HG02588 (cell line): ENCODE results near the gene DNMBP.
A peak's percentile ranks its signal among the peaks of the same experiment; 100 is the strongest.
"Not testable (repeated sequence)": the region's sequence is repeated elsewhere in the genome, so short reads cannot be mapped to it uniquely, and the experiment has no call there.

Experiments
- ATAC-seq: cut with Tn5 transposase; IDR thresholded peaks from one replicate; pipeline ENCODE4 v1.9.1; 2021; ENCODE audit warnings: mild to moderate bottlenecking, moderate library complexity; ENCODE audit not compliant: unreplicated experiment

The DNMBP gene

DNA sequence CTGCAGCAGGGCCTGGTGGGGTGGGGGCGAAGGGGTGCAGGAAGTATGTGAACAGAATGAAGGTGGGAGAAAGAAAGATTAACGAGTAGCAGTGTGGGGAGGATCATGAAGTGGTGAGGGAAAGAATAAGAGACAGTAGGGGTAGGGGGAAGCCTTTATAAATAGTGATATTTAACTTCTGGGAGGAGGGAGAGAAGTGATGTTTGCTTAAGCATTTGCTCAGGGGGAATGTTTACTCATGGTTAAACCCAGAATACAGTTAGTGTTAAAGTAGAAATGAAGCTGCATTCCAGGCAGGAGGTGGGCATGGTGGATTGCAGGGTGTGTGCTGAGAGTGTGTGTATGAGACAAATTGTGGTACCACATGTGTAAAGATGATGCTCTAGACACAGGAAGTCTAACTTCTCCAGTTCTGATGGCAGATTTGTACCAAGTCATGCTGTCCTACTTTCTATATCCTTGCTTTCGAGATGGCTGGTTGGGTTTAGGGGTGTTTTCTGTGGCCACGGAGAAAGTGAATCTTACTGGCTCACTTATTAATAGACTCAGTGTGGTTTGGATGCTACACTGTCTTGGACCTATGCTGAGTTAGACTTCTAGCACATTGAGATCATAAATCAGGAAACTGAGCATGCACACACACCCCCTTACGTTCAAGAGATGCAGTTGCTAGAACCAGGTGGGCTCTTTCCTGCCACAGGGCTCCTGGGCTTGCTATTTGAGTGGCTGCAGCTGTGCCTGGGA, 10.6 kb upstream of the DNMBP start:
- ATAC-seq, result no peak

DNA sequence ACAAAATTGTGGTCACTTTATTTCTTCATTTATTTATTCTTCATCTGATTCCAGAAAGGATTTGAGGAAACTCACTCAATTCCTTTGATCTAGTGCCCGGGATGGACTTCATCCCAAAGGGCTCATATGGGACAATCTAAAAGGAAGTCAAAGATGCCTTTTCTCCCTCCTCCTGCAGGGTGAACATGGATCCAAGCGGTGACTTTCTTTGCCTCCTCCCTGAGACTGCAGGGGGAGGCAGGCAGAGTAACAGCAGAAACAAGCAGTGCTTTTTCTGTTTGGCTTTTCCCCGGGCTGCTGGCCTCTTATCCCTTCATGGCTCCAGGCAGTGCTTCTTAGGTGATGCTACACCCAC, 10.0 kb upstream of the DNMBP start:
- ATAC-seq, result no peak

DNA sequence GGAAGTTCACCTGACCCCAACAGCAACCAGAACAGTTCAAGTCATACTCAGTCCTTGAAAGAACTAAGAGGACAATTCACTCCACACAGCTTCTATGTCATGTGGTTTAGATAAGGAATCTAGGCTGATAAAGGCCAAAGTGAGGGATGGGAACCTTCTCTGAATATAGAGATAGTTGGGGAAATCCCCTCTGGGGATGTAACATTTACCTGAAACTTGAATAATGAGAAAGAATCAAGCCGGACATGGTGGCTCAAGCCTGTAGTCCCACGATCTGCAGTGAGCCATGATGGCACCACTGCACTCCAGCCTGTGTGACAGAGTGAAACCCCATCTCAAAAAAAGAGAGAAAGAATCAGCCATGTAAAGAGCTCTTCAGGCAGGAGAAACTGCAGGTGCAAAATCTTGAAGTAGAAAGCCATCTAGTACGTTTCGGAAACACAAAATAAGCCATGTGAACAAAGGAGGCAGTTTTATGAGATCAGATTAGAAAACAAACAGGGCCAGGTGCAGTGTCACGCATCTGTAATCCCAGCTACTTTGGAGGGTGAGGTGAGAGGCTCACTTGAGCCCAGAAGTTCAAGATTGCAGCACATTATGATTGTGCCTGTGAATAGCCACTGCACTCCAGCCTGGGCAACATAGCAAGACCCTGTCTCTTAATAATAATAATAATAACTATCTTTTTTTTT, 4.5 kb upstream of the DNMBP start:
- ATAC-seq, result peak; percentile 52

DNA sequence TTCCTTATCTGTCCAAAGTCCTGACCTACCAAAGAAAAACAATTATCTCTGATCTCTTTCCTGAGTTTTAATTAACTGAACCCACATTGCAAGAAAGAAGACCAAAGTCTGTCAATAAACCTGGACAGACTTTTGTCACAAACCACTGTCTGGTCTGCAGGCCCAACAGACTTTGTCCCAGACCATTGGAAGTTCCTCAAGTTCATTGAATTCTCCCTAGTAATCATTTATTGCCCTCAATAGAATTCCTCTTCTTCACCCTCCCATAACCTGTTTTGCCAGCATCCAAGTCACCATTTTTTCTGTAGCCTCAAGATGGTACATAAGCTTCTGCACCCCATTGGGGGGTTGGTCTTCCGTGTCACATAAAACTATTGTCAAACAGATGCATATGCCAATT, 3.9 kb upstream of the DNMBP start:
- no peak for ATAC-seq

DNA sequence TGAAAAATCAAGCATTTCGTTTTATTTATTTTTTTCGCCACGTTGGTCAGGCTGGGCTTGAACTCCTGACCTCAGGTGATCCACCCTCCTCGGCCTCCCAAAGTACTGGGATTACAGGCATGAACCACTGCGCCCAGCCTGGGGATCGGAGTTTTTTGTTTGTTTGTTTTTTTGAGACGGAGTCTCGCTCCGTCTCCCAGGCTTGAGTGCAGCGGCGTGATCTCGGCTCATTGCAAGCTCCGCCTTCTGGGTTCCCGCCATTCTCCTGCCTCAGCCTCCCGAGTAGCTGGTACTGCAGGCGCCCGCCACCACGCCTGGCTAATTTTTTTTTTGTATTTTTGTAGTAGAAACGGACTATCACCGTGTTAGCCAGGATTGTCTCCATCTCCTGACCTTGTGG, 2.2 kb upstream of the DNMBP start:
- ATAC-seq, result not testable (repeated sequence)

DNA sequence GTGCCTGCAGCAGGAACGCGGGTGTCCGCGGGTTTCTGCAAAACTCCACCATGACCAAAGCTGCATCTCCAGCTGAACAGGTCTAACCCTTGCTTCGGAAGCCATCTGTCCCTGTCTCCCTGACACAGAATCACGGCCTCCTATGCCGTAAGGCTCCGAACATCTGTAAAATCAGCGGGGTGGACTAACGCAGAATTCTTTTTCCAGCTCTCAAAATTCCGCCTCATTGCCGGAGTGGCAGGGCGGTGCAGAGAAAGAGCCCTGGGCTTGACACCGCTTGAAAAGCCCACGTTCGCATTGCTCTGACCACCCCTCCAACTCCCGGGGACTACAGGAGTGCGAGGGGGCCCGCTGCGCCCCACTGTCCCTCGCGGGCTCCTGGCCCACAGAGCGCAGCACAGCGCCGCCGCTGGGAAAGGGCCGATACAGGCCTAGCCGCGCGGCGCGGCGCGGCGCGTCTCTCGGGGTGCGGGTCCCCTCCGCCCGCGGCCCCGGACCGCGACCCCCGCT, 409 bp downstream of the DNMBP start:
- peak; percentile 56 for ATAC-seq

DNA sequence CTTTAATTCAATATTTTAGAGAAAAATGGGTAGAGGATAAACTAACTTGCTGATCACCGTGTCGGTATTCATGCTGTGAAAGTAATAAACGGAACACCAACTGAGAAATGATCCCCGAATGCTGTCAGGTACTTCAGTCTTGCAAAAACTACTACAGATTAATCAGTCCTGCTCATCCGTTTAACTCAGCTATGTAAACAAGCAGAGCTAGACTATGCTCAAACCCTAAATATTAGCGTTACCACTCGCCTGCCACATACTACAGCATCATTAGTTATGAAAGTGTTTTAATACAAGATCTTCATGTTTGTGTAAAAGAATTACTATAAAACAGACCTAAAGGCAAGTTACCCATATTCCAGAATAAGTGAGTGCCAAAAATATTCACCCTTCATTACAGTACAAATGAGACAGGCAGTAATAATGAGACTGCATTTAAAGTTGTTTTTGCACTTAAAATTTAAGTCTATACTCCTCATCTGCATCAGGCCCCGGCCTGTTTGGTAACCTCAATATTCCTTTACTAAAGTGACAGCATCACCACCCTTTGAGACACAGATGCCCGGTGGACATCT, 952 bp downstream of the DNMBP start:
- no peak for ATAC-seq

DNA sequence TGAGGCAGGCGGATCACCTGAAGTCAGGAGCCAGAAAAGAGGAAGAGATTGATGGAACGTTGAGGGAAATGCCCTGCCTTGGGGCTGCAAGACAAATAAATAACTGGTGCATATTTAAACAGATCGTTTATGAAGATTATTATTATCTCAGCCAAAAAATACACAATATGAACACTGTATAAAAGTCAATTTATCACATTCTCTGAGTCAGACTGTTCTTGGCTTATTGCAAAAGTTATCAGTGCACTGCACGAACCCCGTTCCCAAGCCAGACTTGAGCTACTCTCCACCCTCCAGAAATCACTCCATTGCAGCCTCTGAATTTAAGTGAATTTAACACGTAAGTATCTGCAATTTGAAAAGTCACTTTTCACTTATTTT, 1.6 kb downstream of the DNMBP start:
- ATAC-seq, result no peak

DNA sequence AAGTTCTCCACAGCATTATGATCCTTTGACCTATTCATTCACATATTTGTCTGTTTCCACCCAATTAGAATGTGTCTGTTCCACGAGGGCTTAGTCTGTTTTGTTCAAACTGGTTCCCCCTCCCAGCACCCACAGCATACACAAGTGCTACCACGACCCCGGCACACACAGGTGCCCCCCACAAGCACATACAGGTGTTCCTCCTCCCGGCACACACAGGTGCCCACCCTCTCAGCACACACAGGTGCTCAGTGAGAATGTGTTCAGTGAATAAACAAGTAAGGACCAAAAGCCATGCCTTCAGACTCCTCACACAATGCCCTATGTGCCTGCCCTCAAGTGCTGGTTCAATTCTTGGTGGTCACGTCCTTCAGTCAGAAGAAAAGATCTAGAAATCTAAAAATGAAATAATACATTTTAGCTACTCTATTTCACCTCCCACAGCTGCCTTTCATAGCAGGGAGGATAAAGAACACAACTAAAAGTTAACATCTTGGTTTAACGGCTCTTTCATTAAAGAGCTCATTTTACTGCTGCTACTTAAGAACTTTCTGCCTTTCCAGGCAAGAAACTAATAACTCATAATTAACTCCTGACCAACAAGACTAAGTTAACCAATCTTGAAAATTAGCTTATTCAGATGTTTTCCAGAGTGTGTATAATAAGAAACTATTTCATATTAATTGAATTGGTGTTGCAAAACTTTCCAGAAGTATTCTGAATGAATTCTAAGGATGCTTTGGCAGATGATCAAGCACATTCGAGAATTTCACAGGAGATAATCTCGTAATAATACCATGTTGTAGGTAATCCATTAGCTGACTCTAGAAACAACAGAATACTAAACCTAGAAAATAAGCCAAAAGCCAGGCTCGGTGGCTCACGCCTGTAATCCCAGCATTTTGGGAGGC, 2.3 kb downstream of the DNMBP start:
- no peak for ATAC-seq

DNA sequence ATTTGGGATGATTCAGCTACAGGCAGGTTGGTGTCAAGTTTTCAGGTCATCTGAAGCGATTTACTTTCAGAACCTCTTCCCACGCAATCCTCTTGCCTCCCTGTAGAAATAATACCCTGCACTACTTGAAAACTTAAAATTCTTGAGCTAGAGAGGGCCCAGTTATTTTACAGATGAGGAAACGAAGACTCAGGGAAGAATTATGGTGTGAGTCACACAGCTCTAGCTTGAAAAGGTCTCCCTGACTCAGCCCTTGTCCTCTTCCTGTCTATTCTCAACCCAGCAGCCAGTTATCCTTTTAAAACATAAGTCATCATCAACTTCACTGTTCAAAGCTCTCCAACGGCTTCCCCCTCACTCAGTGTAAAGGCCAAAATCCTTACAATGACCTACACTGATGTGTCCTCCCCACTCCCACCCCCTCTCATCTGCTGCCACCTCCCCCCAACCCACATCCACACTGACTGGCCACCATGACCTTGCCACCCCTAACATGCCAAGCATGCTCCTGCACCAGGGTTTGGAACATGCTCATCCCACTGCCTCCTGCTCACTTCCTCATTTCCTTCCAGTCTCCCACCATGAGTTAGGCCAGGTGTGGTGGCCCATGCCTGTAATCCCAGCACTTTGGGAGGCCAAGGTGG, 3.4 kb downstream of the DNMBP start:
- no peak for ATAC-seq

DNA sequence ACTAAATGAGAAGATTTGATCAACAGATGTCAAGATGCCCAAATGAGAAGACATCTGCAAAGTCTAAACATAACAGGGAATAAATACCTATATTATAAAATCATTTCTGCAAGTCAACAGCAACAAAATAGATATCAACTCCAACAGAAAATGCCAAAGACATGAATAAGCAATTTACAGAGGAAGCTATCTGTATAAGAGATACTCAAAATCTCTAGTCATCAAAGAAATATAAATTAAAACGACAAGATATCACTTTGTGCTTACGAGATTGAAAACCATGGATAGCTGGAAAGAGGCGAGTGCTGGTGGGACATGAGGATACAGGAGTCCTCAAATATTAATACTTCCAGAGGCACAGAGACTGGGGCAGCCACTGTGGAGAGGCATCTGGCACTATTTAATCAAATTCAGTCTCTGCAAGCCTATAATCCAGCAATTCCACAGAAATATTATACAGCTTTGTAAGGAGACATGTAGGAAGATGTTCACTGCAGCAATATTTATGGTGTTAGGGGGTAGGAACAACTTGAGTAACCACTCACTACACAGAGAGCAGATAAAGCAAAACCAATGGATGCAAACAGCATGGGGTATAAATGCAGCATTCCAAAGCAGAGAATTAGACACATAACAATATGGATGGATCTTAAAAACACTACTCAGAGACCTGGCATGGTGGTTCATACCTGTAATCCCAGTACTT, 4.8 kb downstream of the DNMBP start:
- no peak for ATAC-seq

DNA sequence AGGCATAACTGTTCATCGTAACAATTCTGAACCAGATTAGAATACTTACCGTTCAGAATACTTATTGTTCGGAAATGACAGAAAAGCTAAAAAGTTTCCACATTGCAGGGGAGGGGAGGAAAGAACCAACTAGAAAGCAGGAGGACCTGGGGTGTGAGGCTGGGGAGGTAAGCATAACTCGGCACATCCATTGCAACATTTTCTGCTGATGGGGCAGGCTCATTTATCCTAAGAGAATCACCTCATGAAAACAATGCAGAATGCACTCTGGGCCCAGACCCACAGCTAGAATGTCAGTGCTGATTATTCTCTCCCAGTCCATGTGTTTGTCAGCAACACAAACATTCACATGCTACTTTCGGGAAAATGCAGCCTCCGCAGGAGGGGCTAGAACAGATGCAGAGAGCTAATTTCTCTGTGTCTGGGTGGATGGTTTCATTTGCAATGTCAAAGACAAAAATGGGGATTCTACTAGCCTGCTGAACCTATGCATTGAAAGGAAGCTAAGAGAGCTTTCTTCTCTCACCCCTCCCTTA, 9.6 kb downstream of the DNMBP start:
- ATAC-seq, result no peak

DNA sequence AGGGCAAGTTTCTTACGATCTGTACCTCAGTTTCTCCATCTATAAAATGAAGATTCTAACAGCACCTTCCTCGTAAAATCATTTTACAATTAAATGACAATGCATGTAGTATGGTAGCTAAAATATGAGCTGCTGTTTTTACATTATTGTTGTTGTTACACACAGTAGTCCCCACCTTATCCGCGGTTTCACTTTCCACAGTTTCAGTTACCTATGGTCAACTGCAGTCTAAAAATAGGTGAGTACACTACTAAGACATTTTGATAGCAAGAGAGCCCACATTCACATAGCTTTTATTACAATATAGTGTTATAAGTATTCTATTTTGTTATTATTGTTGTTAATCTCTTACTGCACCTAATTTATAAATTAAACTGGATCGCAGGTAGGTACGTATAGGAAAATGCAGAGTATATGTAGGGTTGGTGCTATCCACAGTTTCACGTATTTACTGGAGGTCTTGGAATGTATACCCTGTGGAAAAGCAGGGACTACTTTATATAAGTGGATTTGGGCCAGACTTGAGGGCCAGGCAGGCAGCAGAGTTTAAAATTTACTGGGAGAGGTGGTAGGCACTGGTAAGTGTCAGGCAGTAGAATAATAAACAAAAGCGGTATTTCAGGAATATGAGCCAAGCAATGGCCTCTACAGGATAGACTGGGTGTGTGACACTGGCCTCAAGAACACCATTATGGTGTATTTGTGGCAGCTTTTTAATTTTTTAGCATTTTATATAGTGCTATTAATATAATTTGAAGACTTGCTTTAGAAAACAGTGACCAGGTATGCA, 10.2 kb downstream of the DNMBP start:
- no peak for ATAC-seq

DNA sequence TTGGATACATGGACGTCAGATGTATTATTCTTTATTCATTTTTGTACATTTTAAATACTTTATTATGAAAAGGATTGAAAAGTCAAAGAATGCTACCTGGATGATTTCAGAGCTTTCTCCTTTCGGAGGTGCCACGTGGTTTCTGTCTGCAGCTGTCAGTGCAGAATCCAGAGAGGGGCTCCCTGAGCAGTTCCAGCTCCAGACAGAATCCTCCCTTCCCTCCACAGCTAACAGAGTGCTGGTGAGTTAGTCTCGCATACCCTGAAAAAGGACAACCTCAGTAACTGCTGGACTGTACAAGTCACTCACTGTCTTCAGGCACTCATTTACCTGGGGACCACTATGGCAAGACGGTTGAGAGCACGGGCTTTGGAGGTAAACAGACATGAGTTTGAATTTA, 10.9 kb downstream of the DNMBP start:
- ATAC-seq, result no peak

DNA sequence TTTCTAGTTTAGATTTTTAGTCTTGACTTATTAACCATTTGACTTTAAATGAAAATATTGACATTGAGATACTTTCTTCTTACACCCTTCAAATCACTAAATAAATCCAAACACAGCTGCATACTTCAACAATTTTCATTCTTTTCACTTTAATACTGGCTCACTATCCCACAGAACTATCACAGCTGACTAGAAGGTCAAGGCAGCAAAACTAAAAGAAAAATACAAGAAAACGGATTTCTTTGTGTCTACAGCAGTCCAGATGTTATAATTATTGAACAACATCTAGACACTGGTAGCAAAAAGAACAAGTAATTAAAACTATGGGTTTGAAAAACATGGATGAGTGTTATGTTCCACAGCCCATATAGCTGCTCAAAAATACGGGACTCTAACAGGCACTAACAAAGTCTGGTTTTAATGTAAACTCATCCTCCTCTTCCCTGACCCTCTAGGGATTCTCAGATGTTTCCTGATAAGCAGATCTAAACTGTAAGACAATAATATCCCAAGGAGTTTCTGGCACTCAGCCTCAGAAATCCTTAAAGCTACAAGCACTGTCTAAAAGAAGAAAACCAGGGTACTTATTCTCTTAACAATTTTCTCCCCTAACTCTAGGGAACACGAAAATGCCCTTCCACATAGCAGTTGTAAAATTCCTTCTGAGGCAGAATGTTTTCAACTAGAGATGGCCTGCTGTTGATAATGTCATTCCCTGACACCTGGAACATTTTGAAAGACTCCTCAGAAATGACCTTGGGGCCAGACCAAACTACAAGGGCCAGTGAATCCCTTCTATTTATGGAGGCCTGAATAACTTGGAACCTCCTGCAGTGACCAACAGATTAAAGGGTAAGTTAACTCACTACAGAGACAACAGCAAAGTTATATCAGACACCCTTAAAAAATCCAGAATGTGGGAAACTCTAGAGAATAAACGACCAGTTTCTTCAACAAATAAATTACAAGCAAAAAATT, 12.8 kb downstream of the DNMBP start:
- no peak for ATAC-seq

DNA sequence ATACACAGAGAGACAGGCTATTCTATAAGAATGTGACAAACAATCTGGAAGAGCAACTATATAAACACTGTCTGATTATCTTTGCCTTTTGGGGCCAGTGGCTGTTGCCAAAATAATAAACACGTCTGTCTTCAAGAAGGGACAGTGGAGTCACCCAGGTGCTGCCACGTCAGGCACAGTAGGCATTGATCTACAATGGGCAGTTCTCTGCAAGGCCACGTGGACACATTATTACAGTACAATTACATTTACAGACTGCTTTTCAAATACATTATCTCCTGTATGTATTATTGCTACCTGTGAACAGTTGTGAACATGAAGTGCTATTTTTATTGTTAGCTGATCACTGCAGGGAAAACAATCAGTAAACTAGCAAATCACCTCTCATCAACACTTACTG, 14.0 kb downstream of the DNMBP start:
- no peak for ATAC-seq

DNA sequence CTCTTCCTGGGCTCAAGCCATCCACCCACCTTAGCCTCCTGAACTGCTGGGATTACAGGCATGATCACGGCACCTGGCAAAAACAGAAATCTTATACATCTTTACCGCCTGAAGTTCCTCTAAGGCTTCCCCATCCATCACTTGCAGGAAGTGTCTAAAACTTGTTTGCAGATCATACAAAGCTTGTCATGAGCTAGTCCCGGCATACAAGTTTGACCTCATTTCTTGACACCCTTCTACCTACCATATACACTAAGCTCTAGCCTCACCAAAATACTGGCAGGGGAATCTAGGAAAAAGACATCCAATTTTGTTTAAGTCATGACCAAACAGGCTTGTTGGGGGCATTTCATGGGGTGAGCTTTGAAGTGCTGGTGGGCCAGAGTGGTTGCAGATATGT, 14.5 kb downstream of the DNMBP start:
- no peak for ATAC-seq

DNA sequence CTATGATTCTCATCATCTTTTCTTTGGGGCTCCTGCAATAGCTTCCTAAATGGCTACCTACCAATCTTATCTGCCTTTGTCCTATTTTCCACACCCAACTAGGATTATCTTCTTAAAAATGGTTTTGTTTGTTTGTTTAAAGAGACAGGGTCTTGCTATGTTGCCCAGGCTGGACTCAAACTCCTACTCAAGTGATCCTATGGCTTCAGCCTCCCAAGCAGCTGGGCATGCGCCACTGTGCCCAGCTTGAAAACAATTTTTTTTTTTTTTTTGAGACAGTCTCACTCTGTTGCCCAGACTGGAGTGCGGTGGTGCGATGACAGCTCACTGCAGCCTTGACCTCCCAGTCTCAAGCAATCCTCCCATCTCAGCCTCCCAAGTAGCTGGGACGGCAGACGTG, 14.9 kb downstream of the DNMBP start:
- no peak for ATAC-seq
